GM12891 (cell line): ENCODE results near the gene RHEX.

ENCODE experiments used
- DNase-seq: peaks from one replicate; pipeline ENCODE4 v3.0.0; 2011; ENCODE audit warnings: low spot score; ENCODE audit not compliant: insufficient read length
- FAIRE-seq: peaks from 2 replicates; lab custom pipeline; 2011; peaks lifted over from hg19 to GRCh38; lab: Jason Lieb, UNC
- PAX5 ChIP-seq: IDR thresholded peaks from 2 replicates; pipeline ENCODE4 v1.6.1; 2011; ENCODE audit warnings: low read length, moderate library complexity, mild to moderate bottlenecking; ENCODE audit not compliant: insufficient read depth, severe bottlenecking
- POLR2A ChIP-seq: IDR thresholded peaks from 2 replicates; pipeline ENCODE4 v1.6.1; 2011; ENCODE audit warnings: low read depth, low read length, control low read depth
- POLR2AphosphoS5 ChIP-seq: IDR thresholded peaks from 2 replicates; pipeline ENCODE4 v1.6.1; 2011; ENCODE audit warnings: low read depth, low read length, control low read depth
- POU2F2 ChIP-seq: IDR thresholded peaks from 2 replicates; pipeline ENCODE4 v1.6.1; 2011; ENCODE audit warnings: low read depth, mild to moderate bottlenecking, control low read depth, low read length, moderate library complexity
- SPI1 ChIP-seq: IDR thresholded peaks from 2 replicates; pipeline ENCODE4 v1.6.1; 2011; ENCODE audit warnings: low read depth, low read length, control low read depth
- TAF1 ChIP-seq: IDR thresholded peaks from 2 replicates; pipeline ENCODE4 v1.6.1; 2011; ENCODE audit warnings: low read depth, low read length, control low read depth

The RHEX gene

DNA sequence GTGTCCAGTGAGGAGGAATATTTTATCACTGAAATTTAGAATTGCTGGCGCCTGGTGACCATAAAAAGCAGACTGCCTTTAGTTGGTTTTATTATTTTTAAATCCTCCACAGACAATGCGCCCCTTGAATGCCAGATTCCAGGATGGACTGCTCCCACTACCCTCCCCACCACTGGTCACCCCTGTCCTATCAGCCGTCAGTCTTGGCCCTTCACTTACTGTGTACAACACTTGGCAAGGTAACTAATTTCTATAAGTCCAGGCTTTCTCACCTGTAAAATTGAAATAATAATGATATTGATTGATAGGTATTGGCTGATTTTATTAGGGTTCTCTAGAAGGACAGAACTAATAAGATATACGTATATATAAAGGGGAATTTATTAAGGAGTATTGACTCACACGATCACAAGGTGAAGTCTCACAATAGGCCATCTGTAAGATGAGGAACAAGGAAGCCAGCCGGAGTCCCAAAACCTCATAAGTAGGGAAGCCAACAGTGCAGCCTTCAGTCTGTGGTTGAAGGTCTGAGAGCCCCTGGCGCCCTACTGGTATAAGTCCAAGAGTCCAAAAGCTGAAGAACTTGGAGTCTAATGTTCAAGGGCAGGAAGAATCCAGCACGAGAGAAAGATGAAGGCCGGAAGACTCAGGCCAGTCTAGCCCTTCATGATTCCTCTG, 17.8 kb downstream of the RHEX start:
- TF ChIP-seq TAF1 (no peak), SPI1 (no peak), PAX5 (no peak), POLR2AphosphoS5 (no peak), POLR2A (no peak), POU2F2 (no peak)
- FAIRE-seq (no peak), DNase-seq (no peak)

DNA sequence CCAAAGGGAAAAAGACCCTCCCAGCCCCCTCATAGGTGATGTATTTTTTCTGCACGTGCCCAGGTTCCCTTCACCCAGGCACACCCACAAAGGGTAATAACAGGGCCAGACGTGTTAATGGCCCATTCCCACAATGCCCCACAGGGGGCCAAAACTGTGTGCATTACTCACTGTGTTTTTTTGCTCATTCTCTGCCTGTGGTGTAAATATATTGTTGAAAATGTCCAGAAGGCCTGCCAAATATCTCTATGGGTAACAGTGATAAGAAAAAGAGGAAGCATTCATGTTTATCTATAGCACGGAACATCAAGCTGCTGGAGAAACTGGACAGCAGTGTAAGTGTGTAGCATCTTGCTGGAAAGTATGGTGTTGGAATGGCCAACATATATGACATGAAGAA, 21.9 kb downstream of the RHEX start:
- FAIRE-seq (no peak), DNase-seq (no peak)
- TF ChIP-seq POLR2AphosphoS5 (no peak), POLR2A (no peak), TAF1 (no peak), POU2F2 (no peak), SPI1 (no peak), PAX5 (no peak)

DNA sequence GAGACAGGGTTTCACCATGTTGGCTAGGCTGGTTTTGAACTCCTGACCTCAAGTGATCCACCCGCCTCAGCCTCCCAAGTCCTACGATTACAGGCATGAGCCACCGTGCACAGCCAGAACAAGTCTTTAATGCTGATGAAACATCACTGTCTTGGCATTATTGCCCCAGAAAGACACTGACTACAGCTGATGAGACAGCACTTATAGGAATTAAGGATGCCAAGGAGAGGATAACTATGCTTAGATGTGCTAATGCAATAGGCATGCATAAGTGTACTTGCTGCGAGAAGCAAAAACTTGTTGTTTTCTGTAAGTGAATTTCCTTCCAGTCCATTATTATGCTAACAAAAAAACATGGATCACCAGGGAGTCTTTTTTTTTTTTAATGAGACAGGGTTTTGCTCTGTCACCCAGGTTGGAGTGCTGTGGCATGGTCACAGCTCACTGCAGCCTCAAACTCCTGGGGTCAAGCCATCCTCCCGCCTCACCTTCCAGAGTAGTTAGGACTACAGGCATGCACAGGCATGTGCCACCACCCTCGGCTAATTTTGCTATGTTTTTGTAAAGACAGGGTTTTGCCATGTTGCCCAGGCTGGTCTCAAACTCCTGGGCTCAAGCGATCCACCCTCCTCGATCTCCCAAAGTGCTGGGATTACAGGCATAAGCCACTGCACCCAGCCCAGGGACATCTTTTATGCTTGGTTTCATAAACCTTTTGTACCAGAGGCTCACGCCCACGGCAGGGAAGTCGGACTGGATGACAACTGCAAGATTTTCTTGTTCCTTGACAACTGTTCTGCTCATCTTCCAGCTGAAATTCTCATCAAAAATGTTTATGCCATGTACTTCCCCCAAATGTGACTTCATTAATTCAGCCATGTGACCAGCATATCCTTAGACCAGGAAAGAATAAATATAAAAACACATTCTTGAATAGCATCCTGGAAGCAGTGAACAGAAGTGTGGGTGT, 23.1 kb downstream of the RHEX start:
- no peak for FAIRE-seq

DNA sequence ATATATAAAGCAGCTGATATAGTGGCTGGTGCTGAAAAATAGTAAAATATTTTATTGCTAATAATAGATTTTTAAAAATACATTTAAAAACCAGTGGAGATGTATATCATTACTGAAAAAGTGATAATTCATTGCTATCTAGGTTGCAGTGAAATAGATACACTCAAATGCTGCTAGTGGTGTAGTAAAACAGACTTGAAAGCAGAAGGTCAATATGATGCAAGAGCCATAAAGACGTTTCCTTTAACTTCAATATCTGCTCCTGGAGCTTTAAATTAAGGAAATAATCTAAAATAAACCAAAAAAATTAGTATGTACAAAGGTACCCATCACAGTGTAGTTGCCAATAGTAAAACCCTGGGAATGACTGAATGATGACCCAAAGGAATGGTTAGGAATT, 26.2 kb downstream of the RHEX start:
- FAIRE-seq (no peak), DNase-seq (no peak)
- TF ChIP-seq POLR2AphosphoS5 (no peak), SPI1 (no peak), POU2F2 (no peak), TAF1 (no peak), PAX5 (no peak), POLR2A (no peak)

More for the DNA sequence above, 23.1 kb downstream of the RHEX start:
- DNase-seq = no peak
- TF ChIP-seq POU2F2 = no peak
- TF ChIP-seq POLR2A = no peak
- no peak for TF ChIP-seq SPI1
- no peak for TF ChIP-seq TAF1
- no peak for TF ChIP-seq POLR2AphosphoS5
- TF ChIP-seq PAX5 = no peak

DNA sequence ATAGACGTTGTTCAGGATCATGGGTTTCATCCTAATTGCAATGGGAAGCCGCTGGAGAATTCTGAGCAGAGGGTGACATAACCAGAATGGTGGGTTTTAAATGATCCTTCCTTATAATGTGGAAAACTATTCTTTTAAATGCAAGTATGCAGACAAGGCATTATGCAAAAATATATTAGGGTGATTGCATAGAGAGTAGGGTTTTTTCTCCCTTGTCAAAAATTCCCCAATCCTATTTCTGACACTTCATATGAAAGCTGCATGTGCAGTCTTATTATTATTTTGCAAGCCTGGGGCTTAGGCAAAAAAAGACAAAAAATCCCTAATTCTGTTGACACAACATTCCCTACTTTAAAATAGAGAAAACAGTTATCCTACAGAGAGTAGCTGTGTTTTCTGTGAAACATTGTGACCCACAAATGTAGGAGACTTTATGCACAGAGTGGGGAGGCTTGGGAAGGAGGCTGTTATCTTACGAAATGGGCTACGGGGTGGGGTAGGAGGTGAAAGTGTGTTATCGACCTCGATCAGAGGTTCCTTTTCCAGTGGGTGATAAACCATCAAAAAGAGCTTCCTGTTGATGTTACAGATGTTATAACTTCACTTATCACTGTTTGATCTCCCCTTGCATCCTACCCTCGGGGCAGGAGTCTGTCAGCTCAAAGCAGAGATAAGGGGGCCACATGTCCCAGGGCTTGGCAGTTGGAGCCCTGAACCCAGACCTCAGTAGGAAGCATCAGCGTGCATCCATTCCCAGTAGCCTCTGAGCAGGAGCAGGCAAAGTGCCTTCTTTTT, 27.2 kb downstream of the RHEX start:
- FAIRE-seq (no peak), DNase-seq (no peak)
- no peak for TF ChIP-seq POLR2A
- no peak for TF ChIP-seq POU2F2
- no peak for TF ChIP-seq POLR2AphosphoS5
- no peak for TF ChIP-seq TAF1
- no peak for TF ChIP-seq PAX5

DNA sequence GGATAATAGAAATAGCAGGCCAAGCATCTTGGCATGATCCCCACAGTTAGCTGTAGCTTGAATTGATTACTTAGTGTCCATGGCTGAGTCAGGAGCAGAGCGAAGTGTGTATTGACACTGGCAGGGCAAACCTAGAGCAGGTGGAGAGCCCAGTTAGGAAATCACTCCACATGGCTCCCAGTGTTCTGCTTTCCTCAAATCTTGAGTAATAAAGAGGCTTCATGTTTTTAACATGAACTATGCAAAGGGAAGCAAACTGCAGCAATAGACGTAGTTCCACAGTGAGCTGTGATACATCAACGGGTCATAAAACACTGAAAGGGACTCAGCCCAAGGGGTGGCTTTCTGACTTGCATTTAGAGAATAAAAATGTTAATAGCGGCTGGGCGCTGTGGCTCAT, 28.9 kb downstream of the RHEX start:
- DNase-seq (no peak), FAIRE-seq (no peak)
- TF ChIP-seq SPI1 (no peak), POU2F2 (no peak), POLR2AphosphoS5 (no peak), TAF1 (no peak), PAX5 (no peak), POLR2A (no peak)

DNA sequence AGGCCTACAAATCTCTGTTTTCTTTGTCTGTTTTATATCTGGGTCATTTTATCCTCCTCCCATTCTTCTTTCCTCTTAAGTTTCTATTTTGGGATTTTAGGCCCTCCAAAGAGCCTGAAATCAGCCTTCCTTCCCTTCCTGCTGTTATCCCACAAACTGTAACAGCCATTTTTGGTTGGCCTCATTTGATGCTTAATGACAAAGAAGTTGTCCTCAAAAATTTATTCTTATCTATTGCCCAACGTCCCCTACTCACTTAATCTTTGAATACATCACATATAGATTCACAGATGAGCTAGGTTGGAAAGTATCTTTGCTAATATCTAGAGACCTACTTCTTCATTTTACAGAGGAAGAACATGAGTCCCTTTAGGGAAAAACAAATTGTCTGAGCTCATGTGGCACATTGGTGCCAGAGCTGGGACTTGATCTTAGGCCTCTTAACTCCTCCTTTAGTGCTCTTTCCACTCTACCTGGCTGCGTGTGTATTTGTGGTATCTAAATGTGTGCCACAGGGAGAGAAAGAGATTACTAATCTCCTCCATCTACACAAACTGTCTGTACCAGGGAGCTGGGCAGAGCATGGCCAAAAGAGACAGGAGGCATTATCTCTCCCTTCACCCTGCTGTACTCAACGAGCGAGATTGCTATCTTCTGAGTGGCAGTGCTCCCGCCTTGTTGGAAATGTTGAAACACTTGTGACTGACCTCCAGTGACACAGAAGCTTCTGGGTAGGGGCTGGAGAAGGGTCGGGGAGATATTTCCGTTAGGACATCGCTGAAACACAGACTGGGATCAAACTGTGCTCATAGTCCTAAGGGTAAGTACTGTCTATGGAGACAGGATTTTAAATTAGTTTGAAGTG, 30.1 kb downstream of the RHEX start:
- no peak for TF ChIP-seq TAF1
- TF ChIP-seq POLR2AphosphoS5 = no peak
- no peak for TF ChIP-seq POLR2A
- no peak for TF ChIP-seq SPI1
- no peak for TF ChIP-seq PAX5
- no peak for TF ChIP-seq POU2F2
- FAIRE-seq (no peak), DNase-seq (no peak)

DNA sequence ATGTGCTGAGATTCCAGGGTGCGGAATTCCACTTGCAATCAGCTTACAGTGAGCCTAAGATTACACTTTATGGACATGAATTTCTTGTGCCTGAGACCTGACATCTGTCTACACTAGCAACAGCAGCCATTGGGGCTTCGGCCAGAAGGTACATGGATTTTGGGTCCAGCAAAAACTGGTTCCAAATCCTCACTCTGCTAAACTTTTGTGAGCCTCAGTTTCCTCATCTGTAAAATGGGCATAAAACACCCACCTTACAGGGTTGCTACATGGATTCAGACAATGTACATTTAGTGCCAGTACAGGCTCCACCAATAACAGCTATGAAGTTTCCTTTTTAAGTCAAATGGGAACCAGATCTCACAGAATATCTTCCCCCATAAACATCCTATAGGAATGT, 30.8 kb downstream of the RHEX start:
- TF ChIP-seq POU2F2 = no peak
- no peak for TF ChIP-seq SPI1
- no peak for TF ChIP-seq POLR2AphosphoS5
- no peak for TF ChIP-seq TAF1
- TF ChIP-seq PAX5 = no peak
- no peak for TF ChIP-seq POLR2A
- no peak for FAIRE-seq
- DNase-seq = no peak

DNA sequence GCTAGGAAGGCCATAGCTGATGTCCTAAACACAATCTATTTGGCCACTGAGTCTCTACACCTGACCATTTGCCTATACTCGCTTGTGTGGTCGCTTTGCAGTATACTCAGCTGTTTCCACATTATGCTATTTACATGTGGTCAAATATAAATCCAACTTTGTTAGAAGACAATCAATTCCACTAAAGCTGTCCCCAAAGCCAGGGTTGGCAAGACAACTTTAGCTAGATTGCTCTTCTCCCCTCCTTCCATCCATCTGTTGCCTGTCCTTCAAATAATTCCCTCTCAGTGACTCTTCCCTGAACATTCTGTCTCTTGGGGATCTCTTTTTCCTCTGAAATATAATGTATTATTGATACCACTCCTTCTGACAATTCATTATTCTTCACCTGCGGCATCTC, 34.1 kb downstream of the RHEX start:
- TF ChIP-seq POLR2A (no peak), POLR2AphosphoS5 (no peak), POU2F2 (no peak), SPI1 (no peak)
- FAIRE-seq (no peak), DNase-seq (no peak)
